Head of caudate nucleus (tissue), 42 donors: ENCODE results near the gene CCDC71.
A peak's percentile ranks its signal among the peaks of the same experiment; 100 is the strongest.

Experiments
- DNase-seq, 42 donors: peaks; one replicate each; pipeline versions ENCODE4 v3.0.0 to v3.0.0-alpha.2; 2020 to 2021; ENCODE audit warnings: mixed read lengths in 7 of 42
- intact Hi-C: fragments of 100-400 bp; cut with DNase I; formaldehyde crosslinking; loops from one replicate; pipeline ENCODE4 v1.15.0; 2022

CCDC71 gene

GRCh38 chr3:49134471-49135265, 31.5 kb downstream of the CCDC71 start:
- intact Hi-C loops = no loop called here
- DNase-seq = no peak

DNA sequence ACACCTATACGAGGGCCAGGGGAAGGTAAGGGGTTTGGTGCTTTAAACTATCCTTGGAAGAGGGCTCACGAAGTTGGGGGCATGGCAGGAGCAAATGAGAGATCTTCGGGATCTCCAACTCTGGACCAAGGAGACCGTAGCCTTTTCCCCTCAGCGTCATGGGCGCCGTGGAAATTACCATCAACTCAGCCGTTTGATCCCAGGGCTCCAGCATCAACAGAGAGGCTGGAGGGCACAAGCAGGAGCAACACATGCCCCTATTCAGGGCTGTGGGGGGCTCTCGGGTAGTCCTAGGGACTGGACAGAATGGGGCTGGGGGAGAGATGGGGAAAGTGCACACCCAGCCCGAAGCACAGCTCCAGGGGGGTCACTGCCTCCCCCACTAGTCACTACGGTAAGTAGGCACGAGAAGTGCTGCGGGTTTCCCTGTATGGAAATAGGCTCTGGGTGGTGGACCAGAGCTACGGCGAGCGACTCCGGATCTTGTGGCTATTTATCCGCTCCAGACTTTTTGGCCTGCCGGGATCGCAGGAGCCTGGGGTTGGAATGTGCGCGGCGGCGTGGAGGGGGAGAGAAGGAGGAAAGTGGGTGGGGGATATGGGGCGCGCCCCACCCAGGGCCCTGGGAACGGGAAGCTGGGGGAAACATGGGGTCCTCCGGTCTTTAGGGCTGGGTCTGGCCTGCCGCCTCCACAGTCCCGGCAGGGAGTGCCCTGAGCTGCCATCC, 32.7 kb downstream of the CCDC71 start:
- peak; percentile 64 to 92 (median 82) for DNase-seq
- intact Hi-C loops = no loop called here

GRCh38 chr3:49132437-49133225, 33.5 kb downstream of the CCDC71 start, which contains the start of gene LAMB2:
TSS of gene LAMB2 (minus strand) at chr3:49133050. CDS start at chr3:49132867, 183 bp downstream.
- intact Hi-C loops = no loop called here
- DNase-seq = peak; percentile 28 to 88 (median 71)

GRCh38 chr3:49132073-49132436, 34.1 kb downstream of the CCDC71 start:
- intact Hi-C loops = no loop called here
- no peak for DNase-seq

DNA sequence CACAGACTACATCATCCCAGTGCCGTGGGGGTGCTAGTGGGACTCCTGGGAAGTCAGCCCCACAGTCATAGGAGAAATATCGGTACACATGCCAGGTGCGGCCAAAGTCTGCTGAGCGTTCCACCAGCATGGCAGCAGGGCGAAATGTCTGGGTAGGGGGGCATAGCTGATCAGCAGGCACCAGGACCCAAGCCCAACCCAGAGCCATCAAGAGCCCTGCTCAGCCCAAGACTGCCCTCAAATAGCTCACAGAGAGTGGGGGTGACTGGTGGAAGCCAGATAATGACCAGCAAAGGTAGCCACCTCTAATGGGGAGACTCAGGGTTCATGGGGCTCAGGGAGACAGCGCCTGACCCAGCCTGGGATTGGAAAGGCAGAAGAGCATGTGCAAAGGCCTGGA, 34.6 kb downstream of the CCDC71 start:
- no peak for DNase-seq
- intact Hi-C loops = no loop called here

DNA sequence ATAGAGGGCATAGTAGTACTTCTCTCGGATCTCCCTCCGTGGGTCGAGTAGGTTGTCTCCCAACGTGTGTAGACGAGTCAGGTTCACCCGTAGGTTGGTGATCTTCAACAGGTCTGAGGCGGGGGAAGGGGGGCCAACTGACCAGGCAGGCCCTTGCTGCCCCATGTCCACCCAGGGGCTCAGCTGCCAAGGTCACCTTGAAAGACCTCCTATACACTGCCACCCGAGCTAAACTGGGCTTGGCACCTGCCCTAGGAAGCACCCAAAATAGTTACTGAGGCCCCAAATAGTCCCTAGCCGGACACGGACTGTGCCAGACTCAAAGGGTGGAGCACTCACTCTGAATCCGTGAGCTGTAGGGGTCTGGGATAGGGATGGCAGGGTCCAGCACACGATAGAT, 35.1 kb downstream of the CCDC71 start:
- intact Hi-C loops = no loop called here

DNA sequence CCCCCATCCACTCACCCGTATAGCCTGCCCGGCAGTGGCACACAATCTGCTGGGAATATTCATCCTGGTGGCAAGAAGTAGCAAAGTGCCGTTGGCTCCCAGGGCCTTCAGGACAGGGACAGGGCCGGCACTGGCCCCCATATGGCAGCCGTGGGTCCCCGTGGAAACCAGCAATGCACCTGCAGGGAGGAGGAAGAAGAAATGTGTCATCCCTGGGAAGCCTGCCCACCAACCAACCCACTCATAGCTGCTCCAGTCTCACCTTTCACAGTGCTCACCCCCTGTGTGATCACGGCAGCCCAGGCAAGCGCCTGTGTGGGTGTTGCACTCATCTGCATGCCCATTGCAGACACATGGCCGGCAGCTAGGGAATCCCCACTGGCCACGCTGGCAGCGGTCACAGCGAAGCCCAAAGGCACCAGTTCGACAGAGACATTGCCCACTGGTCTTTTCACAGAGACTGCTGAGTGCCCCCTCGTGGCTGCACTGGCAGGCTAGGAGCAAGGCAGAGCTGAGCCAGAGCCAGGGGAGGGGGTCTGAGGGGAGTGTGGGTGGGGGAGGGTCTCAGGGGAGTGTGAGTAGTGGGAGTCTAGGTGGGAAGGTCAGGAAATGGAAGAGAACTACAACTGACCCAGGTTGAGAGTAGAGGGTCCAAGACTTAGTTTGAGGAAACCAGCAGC, 41.0 kb downstream of the CCDC71 start:
- intact Hi-C loops = no loop called here
- DNase-seq = peak; percentile 22 to 91 (median 65)

More for the DNA sequence above, 35.1 kb downstream of the CCDC71 start:
- DNase-seq = no peak

DNA sequence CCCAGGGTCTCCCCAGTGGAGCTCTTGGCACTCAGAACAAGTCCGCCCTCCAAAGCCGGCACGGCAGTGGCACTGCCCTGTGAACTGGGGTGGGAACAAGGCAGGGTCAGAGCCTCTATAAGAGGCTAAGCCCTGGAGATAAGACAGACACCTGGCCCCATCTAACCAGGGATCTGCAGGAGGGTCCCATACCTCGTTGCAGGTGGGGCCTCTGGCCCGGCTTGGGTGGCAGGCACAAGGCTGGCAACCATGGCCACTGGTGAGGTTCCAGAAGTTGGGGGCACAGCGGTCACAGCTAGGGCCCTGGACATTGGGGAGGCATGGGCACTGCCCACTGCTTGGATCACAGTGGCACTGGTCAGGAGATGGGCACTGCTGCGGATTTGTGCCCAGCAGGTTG, 41.9 kb downstream of the CCDC71 start:
- DNase-seq = no peak
- intact Hi-C loops = no loop called here

GRCh38 chr3:49123687-49124086, 42.4 kb downstream of the CCDC71 start:
- no peak for DNase-seq
- intact Hi-C loops = no loop called here

- intact Hi-C loops = no loop called here
- DNase-seq = peak in 18 of 42 donors; percentile 10 to 65 (median 33)
Measured at GRCh38 chr3:49122886-49123545, 43.1 kb downstream of the CCDC71 start.

DNA sequence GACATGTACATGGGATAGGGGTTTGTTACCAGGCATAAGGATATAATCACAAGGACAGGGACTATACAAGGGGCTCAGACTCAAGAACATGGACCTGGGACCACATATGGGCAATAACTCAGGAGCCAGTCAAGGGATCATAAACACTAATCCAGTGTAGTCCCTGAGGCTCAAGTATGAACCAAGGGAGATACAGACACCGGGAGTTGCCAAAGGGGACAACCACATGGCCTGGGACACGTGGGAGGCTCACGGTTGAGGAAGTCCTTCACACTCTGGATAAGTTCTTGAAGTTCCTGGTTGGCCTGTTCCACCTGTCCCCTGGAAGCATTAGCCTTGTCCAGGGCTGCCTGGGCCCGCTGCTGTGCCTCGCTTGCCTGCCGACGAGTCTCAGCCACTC, 43.7 kb downstream of the CCDC71 start:
- DNase-seq = no peak
- intact Hi-C loops = no loop called here

GRCh38 chr3:49122022-49122421, 44.1 kb downstream of the CCDC71 start:
- intact Hi-C loops = no loop called here
- no peak for DNase-seq

DNA sequence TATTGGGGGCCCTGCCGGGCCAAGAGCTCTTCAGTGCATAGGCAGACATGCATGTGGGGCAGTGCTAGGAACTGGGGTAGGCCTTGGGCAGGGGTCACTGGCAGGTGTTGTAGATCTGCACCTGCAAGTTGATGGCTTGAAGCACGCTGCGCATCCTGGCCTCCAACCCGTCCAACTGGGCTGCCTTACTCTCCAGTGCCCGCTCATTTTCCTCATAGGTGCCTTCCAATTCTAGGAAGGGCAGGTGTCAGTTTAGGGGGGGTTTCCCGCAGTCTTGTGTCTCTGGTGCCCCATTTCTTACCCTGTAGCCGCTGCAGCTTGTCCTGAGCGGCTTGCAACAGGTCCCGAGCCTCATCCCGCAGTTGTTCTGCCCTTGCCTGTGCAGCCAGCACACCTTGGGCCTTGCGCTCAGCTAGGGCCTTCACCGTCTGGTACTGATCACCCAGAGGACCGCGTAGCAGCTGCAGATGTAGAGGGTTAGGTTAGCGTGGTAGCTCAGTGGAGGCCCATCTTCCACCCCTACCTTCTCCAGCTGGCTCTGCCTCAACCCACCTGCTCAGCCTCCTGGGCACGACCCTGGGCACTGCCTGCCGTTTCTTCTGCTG, 44.9 kb downstream of the CCDC71 start:
- intact Hi-C loops = no loop called here
- no peak for DNase-seq

DNA sequence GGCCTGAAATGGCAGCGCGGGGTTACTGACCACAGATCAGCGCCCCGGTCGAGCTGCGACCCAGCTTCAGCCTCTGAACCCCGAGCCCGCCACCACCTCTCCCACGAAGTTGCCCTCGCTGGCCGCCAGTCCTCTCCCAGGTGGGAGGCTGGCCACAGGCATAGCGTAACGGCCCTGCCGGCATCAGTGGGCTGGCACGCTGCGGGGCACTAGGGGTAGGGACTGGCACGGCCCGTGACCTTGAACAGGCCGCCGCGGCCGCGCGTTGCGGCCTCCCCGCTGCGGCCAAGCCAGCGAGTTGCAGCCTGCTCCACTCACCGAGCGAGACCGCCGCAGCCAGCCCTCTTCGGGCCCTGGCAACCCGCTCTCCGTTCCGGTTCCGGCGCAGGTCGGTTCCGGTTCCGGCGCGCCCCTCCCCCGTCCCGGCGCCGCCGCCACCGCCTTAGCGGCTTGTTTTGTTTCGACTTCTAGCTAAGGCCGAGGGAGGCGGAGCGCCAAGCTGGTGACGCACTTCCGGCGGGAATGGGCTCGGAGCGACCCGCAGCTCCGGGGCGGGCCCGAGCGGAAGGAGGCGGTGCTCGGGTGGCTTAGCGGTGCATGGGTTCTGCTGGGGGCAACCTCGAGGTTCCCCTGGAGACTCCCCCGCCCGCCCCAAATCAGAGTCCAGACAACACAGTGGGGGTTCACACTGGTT, 45.5 kb downstream of the CCDC71 start, which contains the start of gene USP19:
Gene USP19, minus strand, starts transcription at position 386 of the 694 bp plus-strand sequence. CDS start 1,678 bp downstream, outside the sequence.
- DNase-seq = peak; percentile 89 to 98 (median 96)
- intact Hi-C loops = no loop called here

- DNase-seq = no peak
Measured at GRCh38 chr3:49120096-49120437, 46.1 kb downstream of the CCDC71 start.

DNA sequence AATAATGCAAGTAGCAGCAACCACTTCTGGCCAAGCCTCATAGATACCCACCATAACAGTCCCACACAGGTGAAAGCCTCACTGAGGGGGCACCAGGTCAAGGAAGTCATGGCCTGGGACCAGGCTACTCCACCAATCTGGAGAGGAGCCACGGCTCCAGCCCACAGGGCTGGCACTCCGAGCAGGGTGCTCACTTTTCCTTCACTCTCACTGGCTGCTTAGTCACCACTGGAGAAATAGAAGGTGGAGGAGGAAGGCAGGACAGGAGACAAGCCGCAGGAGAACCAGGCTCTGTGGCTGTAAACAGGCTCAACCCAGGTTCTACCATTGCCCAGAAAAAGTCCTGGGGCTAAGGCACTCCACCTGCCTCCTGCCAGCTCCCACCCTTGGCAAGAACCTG, 46.7 kb downstream of the CCDC71 start:
- intact Hi-C loops = no loop called here
- DNase-seq = no peak

More at GRCh38 chr3:49120096-49120437, 46.1 kb downstream of the CCDC71 start:
- intact Hi-C loops = no loop called here

GRCh38 chr3:49119036-49119435, 47.1 kb downstream of the CCDC71 start:
- peak in 3 of 42 donors; percentile 14 to 26 (median 24) for DNase-seq
- intact Hi-C loops = no loop called here
